Hematopoietic multipotent progenitor cell treated with erythropoietin and hydrocortisone succinate and interleukin-3 and kit ligand, for 4 days (in vitro differentiated cells): ENCODE measurements around the gene SLC29A3.
"Not testable (repeated sequence)": the region's sequence is repeated elsewhere in the genome, so short reads cannot be mapped to it uniquely, and the experiment has no call there.

ENCODE experiments used
- DNase-seq: peaks from one replicate; pipeline ENCODE4 v3.0.0-alpha.2; 2015

The SLC29A3 gene

GRCh38 chr10:71284544-71285179 lies 34.4 kb upstream of the SLC29A3 start:
- DNase-seq: no peak

GRCh38 chr10:71285180-71285545 lies 33.9 kb upstream of the SLC29A3 start:
- DNase-seq: peak; percentile 59

GRCh38 chr10:71285986-71286385 lies 33.1 kb upstream of the SLC29A3 start:
- no peak for DNase-seq

GRCh38 chr10:71286521-71287294 lies 32.4 kb upstream of the SLC29A3 start:
- DNase-seq: no peak

- no peak for DNase-seq
These were observed 31.6 kb upstream of the SLC29A3 start for GRCh38 chr10:71287456-71287855.

- no peak for DNase-seq
These were observed 30.6 kb upstream of the SLC29A3 start for GRCh38 chr10:71288461-71288860.

GRCh38 chr10:71289421-71290130 lies 29.5 kb upstream of the SLC29A3 start:
- DNase-seq: peak; percentile 68

- DNase-seq: no peak
These were observed 28.7 kb upstream of the SLC29A3 start for GRCh38 chr10:71290331-71290730.

GRCh38 chr10:71290806-71291527 lies 28.1 kb upstream of the SLC29A3 start:
- no peak for DNase-seq

GRCh38 chr10:71291528-71291900 lies 27.5 kb upstream of the SLC29A3 start:
- no peak for DNase-seq

GRCh38 chr10:71292624-71293445 lies 26.2 kb upstream of the SLC29A3 start:
- no peak for DNase-seq

GRCh38 chr10:71293446-71294084 lies 25.5 kb upstream of the SLC29A3 start:
- no peak for DNase-seq

- no peak for DNase-seq
These were observed 24.9 kb upstream of the SLC29A3 start for GRCh38 chr10:71294091-71294561.

GRCh38 chr10:71294856-71295255 lies 24.2 kb upstream of the SLC29A3 start:
- DNase-seq: no peak

GRCh38 chr10:71295641-71296040 lies 23.4 kb upstream of the SLC29A3 start:
- no peak for DNase-seq

GRCh38 chr10:71296086-71296485 lies 23.0 kb upstream of the SLC29A3 start:
- DNase-seq: no peak

- not testable (repeated sequence) for DNase-seq
These were observed 22.2 kb upstream of the SLC29A3 start for GRCh38 chr10:71296811-71297210.

- DNase-seq: no peak
These were observed 21.7 kb upstream of the SLC29A3 start for GRCh38 chr10:71297343-71297742.

GRCh38 chr10:71299071-71299785 lies 19.8 kb upstream of the SLC29A3 start:
- peak; percentile 74 for DNase-seq

GRCh38 chr10:71300555-71301370 lies 18.3 kb upstream of the SLC29A3 start:
- DNase-seq: no peak
